GM19043 (cell line): ENCODE measurements around the gene RAD51B.
"Not testable (repeated sequence)": the region's sequence is repeated elsewhere in the genome, so short reads cannot be mapped to it uniquely, and the experiment has no call there.

Experiments used
- ATAC-seq: cut with Tn5 transposase; IDR thresholded peaks from one replicate; pipeline ENCODE4 v1.9.1; 2021; ENCODE audit warnings: low read depth; ENCODE audit not compliant: unreplicated experiment

RAD51B gene

DNA sequence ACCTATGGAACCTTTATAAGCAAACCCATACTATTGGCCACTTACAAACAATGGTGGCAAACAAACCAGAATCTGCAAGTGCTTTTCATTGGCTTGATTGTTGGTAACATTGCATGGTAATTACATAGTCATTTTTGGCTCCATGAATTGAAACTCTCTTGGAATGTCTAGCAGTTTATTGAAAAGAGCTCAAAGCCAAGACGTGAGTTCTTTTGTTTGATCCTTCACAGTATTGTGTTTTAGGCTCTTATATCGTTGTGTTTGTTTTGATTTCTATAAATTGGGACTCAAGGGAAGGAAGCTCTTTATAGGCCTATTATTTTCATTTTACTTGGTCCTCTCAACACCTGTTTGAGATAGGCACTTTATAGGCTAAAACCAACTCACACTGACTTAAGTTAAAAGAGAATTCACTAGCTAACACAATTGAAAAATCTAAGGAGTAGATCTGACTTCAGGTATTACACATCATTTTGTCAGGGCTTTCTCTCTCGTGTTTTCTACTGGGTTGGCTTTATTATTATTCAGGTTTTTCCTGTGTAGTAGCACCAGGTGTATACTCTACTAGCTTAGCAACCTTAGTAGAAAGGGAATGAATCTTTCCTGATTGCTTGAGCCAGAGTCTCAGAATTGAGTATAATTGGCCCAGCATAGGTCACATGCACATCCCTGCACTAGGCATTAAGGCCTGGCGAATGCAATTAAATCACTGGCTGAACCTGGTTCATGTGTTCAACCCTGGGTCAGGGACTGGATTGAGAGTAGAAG lies 341.4 kb downstream of the RAD51B start:
- no peak for ATAC-seq

DNA sequence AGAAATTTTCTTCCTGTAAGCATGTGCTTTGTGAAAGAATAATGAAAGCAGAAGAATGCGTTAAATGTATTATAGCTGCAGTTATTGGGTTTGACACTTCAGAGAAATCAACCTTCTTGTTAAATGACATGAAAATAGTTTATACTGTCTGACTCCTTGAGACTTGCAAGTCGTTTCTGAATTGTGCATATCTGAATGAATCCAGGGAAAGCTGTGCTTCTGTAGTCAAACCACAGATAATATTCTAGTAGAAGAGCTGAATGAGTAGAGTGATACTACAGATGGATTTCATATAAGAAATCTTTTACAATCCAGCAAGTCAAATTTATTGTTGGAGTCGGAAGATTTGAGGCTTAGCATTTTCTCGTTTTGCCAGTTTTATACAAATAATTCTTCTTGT lies 343.3 kb downstream of the RAD51B start:
- no peak for ATAC-seq

DNA sequence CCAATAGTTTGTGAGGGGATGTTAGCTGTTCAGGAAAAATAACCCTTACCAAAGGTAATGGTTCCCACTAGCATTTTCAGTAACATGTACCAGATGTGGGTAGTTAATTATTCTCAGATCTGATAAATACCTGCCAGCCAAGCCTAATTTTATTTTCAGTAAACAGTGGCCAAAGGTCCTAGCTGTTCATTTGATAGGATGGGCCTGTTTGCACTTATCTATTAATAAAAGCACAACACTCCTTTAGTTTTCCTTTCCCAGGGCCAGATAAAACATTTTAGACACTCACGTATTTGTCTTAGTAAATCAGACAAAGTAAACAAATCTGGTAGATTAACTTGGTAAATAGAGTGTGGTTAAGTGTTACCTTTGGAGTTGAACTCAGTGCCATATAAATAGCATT lies 345.1 kb downstream of the RAD51B start:
- no peak for ATAC-seq

- no peak for ATAC-seq
These were observed 345.8 kb downstream of the RAD51B start for GRCh38 chr14:68165274-68165843.

DNA sequence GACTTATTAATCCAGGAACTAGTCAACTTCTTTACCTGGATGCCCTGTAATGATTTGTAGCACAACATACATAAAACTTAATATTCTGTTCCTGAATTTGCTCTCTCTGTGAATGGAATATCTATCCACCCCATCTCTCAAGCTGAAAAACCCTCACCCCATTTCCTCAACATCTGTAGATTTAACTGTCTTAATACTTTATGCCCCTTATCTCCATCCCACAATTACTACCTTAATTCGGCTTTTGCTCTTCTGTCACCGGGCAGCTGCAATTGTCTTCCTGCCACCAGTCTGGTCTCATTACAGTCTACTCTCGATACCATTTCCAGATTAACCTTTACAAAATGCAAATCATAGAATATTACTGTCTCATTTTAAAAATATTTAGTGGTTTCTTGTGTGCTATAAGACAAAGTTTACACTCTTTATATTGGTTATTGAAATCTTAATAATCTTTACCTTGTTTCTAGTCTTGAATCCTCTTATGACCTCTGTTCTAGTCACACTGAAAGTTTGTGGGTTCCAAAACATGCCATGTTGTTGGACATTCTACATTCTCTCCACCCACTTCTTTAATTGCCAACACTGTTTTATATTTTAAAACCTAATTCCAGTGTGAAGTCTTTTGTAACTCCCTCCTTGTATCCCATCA lies 347.3 kb downstream of the RAD51B start:
- no peak for ATAC-seq

- ATAC-seq, result no peak
These were observed 348.0 kb downstream of the RAD51B start for GRCh38 chr14:68167383-68168087.

DNA sequence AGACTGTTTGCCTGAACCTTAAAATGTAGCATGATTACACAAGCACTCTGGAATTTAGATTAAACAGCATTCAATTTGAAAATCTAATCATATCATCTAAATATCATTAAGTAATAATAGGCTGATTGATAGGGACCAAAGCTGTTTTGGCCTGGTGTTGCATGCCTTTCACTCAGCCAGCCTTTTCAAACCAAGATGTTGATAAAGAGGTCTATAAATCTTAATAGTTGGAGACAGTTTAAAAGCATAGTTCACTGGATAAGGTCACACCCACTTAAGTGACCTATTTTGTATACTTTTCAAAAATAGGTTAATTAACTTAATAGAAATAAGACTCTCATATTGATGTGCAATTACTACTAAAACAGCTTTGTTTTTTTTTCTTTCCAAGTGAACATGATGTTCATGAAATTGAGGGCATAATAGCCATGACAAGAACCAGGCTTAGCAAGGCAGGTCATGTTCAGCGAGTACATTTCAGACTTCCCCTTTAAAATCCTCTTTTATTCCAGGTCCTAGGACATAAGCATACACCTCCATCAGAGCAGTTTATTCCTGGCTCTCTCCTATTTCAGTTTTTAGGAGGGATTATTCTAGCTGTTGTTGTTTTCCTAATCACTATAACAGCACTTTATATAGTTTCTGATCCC lies 349.0 kb downstream of the RAD51B start:
- no peak for ATAC-seq

GRCh38 chr14:68172216-68172615 lies 352.6 kb downstream of the RAD51B start:
- no peak for ATAC-seq

DNA sequence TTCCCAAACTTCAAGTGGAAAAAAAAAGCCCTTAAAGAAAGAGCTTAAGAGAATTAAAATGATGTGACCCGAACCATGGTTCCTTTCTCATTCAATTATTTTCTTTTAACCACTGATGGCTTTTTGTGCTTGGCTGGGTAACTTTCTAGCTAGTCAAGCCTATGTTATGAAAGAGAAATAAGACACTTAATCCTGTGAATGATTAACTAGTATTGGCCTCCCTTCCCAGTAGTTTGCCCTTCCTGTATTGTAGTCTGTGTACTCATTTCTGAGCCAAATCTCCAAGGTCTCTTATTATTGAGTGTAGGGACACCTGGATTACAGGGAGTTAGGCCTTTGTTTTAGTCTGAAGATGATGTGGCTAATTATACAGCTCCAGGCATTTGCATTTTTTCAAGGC lies 353.0 kb downstream of the RAD51B start:
- no peak for ATAC-seq

DNA sequence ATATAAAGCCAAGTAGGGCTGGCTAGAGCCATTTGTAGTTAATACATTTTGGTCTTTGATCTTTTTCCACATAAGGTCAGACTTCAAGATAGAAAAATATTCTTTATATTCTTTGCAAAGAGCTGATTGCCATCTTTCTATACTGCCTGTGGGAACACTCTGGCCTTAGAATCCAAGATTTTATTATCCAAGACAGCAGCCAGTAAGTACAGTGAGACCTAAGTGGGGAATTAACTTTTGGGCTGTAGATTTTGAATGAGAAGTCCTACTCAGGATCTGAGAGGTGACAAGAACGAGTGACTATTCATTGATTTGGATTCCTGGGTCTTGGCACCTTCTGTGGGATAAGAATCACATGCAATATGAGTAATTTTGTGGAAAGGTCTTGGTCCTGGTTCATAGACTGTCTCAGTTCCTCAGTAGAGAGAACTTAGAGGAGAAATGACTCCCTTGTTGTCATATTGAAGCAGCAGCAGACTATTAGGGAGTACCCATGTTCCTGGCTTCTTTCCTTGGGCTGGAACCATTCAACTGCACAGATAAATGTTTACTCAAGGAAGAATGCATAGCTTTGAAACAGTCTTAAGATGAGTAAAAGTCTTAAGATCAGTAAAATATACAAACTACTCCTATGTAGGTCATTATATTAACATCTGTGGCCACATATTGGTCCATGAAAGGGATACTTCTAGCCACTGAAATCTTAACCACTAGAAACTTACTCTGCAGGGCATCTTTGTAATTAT lies 353.8 kb downstream of the RAD51B start:
- ATAC-seq, result no peak

DNA sequence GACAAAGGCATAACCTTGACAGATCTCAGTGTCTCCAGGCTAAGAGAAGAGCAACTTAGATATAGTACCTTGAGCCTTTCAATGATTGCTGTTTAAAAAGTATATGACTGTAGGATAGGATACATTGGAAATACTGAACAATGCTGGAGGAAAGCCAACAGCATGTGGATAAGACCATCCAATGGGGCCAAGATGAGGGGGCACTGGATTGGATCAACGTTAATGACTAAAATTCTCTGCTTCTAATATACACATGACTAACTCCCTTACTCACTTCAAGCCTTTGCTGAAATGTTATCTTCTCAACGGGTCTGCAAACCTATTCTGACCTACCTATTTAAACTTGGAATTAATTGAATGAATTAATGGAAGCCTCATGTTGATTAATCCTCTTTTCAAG lies 354.9 kb downstream of the RAD51B start:
- ATAC-seq, result no peak

- ATAC-seq, result no peak
These were observed 357.1 kb downstream of the RAD51B start for GRCh38 chr14:68176687-68177086.

DNA sequence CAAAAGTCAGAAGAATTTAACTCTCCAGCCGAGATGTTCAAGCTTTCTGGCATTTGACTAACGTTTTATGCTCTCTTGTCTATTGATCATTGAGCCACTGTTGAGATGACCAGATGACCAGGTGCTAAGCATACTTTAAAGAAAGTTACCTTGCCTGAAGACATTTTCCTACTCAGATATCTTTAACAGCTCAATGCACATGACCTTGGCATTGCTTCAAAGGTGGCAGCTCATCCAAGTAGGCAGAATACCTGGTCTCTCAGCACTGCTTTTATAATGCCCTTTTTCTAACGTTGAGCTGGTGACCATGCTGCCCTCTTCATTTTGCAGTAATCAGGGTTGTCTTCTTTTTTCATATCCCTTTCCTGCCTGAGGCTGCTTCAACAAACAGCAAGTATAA lies 358.1 kb downstream of the RAD51B start:
- no peak for ATAC-seq

DNA sequence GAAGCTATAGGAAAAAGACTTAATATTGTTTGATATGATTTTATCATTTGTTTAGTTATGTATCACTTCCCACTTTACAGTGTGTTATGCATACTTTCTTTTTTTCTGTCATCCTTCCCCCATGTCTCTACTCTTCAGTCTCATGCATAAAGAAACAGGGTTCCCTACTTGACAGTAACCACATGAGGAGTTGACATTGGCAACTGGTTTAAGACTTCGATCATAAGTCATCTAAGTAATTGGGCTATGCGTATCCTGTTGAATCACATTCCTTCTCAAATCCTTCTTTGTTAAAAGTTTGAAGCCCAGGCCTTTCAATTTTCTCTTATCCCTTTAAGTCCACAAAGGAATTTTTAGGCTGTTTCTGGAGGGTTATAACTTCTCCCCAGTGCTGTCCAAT lies 358.7 kb downstream of the RAD51B start:
- no peak for ATAC-seq

DNA sequence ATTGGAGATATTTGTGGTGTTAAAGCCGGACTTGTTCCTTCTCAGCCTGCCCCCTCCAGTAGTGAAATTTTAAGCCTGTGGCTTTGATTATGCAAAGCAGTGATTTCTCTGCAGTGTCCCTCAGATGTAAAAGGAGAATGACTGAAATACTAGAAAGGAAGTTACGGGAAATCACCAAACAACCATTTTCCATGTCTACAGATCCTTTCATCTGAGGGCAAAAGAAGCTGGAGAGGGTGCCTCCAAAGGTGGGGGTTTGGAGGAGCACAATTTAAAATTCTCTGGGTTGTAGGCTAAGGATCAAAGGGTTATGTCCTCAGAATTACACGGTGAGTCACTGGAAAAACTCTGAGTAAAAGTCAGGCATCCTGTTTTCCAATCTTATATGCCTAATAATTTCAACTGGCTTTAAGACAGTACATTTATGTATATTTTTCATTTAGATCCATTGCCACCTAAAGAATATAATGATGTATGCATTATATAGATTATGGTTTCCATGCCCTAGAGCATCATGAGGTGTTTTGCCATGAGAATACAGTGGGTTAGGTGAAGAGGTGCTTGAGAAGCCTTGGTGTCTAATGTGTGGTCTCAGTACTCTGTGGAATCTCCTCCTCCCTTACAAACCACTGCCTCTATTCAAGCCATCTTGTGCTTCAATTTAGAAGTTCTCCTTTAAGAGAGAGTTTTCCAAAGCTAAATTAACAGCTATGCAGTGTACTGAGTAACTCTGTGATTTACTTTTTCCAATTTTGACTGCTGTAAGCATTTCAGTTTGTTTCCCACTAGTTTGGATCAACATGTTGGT lies 362.1 kb downstream of the RAD51B start:
- no peak for ATAC-seq

- ATAC-seq, result peak; percentile 82
These were observed 362.9 kb downstream of the RAD51B start for GRCh38 chr14:68182492-68182891.

DNA sequence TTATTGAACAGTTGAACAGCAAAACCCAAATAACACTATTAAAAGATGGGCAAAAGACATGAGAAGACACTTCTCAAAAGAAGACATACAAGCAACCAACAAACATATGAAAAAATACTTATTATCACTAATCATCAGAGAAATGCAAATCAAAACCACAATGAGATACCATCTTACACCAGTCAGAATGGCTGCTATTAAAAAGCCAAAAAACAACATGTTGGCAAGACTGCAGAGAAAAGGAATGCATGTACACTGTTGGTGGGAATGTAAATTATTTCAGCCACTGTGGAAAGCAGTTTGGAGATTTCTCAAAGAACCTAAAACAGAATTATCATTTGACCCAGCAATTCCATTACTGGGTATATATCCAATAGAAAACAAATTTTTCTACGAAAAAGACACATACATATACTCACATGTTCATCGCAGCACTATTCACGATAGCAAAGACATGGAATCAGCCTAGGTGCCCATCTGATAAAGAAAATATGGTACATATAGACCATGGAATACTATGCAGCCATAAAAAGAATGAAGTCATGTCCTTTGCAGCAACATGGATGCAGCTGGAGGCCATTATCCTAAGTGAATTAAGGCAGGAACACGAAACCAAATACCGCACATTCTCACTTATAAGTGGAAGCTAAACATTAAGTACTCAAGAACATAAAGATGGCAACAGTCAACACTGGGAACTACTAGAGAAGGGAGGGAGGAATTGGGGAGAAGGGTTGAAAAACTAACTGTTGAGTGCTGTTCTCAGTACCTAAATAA lies 367.1 kb downstream of the RAD51B start:
- not testable (repeated sequence) for ATAC-seq

DNA sequence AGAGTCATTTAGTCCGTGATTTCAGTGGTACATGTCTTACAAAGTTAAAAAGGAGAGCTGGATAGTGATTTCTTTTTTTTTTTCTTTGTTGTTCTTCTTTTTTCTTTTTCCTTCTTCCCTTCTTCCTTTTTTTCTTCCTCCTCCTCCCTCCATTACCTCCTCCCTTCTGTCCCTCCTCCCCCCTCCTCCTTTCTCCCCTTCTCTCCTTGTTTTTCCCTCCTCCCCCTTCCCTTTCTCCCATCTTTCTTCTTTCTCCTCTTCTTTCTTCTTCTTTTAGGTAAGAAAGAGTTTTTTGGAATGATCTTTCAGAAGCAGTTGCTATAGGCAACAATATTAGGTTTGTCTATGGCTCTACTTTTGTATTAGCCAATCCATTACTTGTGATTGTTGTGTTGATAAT lies 368.6 kb downstream of the RAD51B start:
- ATAC-seq, result no peak

GRCh38 chr14:68190032-68190431 lies 370.5 kb downstream of the RAD51B start:
- ATAC-seq, result no peak
